Neural cell (in vitro differentiated cells): ENCODE results near the gene RAPGEF4.

ENCODE experiments used
- CTCF ChIP-seq: fragments of 450-650 bp; IDR thresholded peaks from 2 replicates; pipeline ENCODE4 v1.5.1; 2014; ENCODE audit warnings: antibody characterized with exemption, mild to moderate bottlenecking, moderate library complexity; ENCODE audit not compliant: poor library complexity, severe bottlenecking
- EZH2 ChIP-seq: fragments of 200-600, 300-800 bp; shearing (Covaris generic), sonication (generic); IDR thresholded peaks from 2 replicates; pipeline ENCODE4 v1.6.1; 2014; ENCODE audit warnings: antibody characterized with exemption, low read length, borderline replicate concordance, mild to moderate bottlenecking; ENCODE audit not compliant: insufficient read depth, poor library complexity, severe bottlenecking
- TAF1 ChIP-seq: IDR thresholded peaks from 2 replicates; pipeline ENCODE4 v1.6.1; 2012; ENCODE audit warnings: low read depth

- TF ChIP-seq CTCF (no peak), EZH2 (no peak), TAF1 (no peak)
Measured at GRCh38 chr2:172944794-172945509, 209.3 kb downstream of the RAPGEF4 start.
